GM19463 (cell line): Measurements from ENCODE around the gene POLR3K.
"Not testable (repeated sequence)": the region's sequence is repeated elsewhere in the genome, so short reads cannot be mapped to it uniquely, and the experiment has no call there.

Source experiments
- ATAC-seq: cut with Tn5 transposase; IDR thresholded peaks from one replicate; pipeline ENCODE4 v1.9.1; 2021; ENCODE audit warnings: mild to moderate bottlenecking, moderate library complexity; ENCODE audit not compliant: unreplicated experiment

The POLR3K gene

DNA sequence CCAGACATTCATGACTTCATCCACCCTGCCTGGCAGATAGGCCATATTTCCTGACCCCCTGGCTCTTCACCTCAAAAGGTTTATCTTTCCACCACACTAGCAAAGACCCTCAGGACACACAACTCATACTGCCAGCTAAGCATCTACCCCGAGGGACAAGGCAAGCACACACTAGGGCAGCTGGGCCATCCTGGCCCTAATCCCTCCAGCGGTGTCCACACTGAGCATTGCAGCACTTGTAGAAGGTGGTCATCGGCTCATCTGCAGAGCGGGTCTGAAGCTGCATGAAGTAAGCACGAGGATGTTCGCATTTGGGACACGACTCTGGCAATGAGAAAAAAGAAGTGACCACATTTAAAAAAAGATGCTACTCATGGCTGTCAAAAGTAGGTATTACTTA, 6.2 kb downstream of the POLR3K start:
- ATAC-seq: no peak

DNA sequence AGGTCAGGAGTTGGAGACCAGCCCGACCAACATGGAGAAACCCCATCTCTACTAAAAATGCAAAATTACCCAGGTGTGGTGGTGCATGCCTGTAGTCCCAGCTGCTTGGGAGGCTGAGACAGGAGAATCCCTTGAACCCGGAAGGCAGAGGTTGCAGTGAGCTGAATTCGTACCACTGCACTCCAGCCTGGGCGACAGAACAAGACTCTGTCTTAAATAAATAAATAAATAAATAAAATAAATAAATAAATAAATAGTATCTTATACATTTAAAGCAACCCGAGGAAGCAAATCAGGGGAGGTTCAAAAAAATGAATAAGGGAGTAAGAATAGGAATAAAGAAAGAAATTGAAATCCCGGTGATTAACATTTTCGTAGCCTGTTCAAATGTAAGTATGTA, 6.9 kb downstream of the POLR3K start:
- ATAC-seq: not testable (repeated sequence)

DNA sequence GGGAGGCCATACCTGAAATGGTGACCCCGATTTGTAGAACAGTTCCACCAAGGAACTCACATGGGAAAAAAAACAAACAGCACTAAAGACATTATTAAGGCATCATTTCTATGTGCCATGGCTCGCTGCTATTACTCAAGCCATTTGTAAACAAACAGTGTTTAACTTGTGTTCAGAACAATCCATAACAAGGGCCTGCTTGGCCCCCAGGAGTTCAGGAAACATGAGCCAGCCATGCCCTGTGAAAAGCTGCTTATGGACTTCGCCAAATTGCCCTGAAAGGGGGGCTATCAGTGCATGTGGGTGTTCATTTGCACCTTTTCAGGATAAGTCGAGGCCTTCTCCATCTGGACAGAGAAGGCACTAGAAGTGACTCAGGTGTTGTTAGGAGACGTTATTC, 8.0 kb downstream of the POLR3K start:
- ATAC-seq: no peak

DNA sequence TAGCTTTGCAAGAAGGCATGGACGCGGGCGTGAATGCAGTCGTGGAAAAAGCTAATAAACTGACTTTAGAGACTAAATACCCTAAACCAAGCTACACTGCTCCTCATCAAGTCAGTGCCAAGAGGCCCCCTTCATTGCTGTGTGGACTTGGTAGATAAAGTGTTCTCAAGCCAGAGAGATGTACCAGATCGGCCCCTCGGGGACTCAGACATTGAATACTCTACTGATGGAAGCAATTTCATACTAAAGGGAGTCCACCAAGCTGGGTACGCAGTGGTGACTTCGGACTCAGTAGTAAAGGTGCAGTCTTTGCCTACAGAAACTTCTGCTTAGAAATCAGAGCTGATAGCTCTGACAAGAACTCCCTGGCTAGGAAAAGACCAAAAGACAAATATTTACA, 8.8 kb downstream of the POLR3K start:
- ATAC-seq: no peak

DNA sequence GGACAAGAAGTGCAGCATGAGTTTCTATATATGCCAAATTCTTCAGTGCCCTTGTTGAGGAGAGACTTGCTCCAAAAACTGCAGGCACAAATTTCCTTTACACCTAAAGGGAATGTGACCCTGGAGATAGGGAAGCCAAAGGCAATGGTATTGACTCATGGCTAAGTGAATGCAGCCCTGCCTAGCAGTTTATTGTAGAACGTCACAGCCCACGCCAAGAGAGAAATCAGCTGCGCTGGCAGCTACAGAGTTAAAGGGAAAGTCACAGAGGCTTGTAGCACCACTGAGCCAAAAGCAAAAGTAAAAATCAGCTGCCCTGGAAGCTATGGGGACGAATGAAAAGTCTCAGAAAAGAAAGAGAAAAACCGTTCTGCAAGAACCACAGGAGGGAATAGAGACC, 10.1 kb downstream of the POLR3K start:
- no peak for ATAC-seq

DNA sequence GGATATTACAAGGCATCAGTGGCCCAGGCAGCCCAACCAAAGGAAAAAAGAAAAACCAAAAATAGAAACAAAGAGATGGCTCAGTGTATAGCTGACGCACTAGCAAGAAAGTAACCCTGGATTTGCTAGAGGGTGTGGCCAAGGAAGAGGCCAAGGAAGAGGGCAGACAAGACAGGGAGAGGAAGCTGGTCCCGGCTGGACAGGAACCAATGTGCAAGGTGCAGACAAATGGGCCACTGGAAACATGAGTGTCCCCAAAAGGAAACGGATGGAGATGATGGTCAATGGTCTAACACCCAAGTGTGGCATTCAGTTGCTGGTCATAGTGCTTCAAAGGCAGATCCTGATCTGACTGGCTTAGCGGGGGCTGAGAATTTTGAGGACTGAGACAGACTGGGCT, 10.7 kb downstream of the POLR3K start:
- no peak for ATAC-seq

DNA sequence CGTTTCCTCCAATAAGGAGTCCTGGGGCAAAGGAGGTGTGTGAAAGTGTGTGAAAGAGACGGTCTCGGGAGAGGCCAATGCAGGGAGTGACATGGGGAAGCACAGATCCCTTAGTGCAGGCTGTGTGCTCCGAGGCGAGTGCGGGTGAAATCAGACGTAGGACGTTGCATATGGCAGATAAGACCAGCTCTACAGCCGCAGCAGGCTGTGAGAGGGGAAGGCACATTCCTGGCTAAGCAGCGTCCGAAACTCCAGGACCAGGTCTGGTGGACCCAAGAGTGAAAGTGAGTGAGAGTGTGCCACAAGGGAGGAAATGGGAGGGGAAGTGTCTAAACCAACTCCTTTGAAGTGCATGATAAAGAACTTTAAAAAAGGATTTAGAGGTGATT, 11.3 kb downstream of the POLR3K start:
- no peak for ATAC-seq

DNA sequence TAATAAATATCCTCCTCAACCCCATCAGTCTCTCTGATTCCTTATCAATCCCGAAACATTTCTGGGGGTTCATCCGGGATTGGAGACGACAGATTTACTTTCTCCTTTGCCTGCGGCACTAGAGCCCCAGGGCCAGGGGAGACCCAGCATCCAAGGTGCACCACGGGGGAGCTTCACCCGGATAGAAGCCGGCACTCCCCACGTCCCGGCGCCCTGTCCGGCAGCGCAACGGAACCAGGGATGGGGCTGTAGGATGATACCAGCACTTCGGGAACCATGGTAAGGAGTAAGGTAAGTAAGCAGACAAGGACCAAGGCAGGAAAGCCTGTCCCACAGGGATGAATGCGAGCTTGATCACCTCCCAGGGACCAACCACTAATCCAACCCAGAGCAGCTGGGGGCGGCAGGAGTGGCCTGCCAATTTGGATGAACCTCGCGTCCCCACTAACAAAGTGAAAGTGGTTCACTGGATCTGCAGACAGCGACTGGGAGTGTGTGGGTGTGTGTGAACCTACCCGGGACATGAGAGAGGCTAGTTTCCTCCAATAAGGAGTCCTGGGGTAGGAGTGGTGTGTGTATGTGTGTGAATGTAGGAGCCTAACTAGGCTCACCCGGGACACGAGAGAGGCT, 11.9 kb downstream of the POLR3K start:
- ATAC-seq: no peak

DNA sequence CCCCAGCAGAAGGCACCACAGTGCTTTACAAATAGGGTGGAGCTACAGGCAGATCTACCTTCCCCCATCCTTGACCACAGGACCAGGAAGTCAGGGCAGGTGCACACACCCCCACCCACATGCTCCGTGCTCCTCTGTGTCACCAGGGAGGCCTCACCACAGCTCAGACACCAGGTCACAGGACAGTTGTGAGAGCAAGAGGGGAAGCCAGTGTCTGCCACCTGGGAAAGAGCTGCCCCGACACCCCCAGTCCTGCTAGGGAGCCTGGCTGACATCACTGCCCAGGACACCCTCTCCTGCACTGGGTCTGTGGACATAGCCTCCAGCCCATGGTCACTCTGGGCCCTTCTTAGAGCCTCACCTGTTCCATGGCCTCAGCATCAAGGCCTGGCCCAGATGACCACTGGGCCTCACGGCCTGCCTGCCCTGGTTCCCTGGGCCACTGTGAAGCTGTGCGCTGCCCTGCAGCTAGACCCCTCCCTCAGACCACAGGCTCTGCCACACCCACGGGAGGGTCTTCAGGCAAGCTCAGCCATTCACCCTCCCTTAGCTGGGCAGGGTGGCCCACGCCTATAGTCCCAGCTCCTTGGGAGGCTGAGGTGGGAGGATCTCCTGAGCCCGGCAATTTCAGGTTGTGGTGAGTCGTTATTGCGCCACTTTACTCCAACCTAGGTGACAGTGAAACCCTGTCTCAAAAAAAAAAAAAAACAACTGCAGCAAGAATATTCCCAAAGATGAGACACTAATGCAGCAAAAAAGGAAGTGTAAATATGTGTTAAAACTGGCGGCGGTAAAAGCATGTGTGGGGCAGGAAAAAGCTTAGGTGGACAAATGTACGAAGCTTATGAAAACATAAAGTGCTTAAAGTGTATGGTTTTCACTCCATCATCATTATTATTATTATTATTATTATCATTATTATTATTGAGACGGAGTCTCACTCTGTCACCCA, 14.2 kb downstream of the POLR3K start:
- peak; percentile 82 for ATAC-seq

DNA sequence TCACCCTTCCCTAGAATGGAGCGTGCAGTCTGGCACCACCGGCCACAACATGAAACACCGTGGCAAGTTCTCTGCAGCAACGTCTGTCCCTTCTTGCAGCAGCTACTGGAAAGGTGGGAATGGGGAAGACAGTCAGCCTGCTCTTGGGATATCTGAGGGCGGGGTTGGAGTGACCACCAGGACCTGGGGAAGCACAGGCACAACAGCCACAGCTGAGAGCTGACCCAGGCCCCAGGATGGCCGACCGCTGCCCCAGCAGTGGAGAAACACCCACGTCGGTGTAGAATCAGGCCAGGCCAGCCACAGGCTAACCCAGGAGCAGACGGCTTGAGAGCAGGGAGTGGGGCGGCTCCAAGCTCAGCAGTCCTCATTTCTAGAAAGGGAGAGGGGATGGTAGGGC, 15.2 kb downstream of the POLR3K start:
- ATAC-seq: not testable (repeated sequence)

DNA sequence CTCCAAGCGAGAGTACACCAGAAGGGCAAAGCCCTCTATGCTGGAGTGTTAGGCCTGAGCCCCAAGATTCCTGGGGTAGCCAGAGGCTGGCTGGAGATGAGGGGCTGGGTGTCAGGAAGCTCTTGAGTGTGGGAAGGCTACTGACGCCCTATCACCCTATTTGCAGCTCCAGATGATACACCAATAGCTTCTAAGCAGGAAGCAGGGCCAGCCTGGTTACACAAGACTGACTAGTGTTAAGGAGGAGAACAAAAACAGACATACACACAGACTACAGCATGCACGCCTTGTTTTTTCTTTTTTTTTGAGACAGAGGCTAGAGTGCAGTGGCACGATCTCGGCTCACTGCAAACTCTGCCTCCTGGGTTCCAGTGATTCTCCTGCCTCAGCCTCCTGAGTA, 15.9 kb downstream of the POLR3K start:
- no peak for ATAC-seq

DNA sequence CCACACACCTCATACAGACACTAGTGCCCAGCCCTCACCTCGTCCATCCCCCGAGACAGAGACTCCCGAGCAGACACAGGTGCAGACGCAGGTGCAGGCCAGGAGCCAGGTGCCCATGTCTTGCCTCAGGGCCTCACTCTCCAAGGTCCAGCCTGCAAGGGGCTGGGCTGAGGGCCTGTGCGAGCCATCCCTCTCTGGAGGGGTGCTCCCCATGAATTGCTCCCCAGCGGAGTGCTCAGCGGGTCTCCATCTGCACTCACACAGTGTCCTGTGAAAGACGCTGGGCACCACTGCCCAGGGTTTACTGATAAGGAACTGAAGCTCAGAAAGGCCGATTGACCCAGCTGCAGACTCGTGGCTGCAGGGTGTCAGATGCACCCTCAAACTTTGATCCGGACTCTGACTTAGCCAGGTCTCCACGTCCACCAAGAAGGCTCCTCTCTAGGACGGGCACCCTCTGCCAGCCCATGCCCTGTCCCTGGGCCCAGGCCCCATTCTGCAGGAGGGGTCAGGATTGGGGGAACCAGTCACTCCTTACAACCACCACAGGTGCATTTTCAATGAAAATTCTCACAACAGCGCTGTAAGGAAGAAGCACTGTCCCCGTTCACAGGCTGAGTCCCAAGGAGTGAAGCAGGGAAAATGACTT, 16.9 kb downstream of the POLR3K start:
- ATAC-seq: no peak

DNA sequence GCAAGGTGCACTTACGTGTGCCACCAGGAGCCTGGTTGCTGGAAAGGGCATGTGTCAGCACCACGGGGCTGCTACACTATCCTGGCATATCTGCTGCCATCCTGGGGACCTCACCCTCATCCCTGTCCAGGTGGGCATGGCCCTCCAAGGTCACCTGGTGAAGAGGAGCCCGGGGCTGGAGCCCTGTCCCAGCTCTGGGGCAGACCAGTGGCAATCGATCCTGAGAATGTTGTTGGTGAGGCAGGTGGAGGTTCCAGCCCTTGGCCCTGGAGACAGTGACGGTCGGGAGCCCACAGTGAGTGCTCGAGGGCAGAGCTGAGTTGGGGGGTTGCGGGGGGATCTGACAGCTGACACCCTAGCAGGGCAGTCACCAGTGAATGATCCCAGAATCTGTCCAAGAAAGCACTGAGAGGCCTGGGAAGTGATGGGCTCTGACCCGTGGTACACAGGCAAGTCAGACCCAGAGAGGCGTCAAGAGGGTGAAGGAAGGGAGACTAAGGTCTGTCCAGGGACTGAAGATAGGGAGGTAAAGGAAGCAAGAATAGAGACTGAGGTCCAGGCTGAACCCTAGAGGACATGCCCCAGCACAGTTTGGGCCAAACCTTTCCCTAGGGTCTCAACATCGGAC, 17.6 kb downstream of the POLR3K start:
- no peak for ATAC-seq

DNA sequence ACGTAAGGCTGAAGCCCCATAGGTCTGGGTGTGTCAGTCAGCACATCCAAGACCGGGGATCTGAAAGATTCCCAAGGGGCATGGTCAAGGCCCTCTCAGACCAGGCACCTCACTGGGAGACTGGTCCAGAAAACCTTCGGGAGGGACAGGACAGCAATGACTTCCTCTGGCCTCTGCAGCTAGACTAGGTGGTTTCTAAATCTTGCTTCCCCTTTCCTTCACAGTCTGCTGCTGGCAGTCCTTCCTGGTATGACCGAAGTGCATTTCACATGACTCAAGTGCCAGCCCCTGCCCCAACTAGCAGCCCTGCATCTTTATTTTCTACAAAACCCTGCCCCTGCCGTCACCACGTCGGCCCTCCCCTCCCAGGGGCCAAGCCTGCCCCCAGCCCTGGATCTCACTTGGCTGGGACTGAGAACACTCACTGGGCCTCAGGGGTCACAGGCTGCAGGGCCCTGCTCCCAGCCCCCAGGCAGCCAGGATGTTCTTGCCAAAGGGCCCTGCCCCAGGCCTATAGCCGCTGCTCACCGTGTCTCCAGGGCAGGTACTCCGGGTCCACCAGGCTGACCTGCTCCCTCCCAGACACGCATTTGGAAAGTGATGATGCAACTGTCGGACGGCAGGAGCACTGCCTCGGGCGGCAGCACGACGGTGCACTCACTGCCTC, 18.3 kb downstream of the POLR3K start:
- ATAC-seq: no peak

DNA sequence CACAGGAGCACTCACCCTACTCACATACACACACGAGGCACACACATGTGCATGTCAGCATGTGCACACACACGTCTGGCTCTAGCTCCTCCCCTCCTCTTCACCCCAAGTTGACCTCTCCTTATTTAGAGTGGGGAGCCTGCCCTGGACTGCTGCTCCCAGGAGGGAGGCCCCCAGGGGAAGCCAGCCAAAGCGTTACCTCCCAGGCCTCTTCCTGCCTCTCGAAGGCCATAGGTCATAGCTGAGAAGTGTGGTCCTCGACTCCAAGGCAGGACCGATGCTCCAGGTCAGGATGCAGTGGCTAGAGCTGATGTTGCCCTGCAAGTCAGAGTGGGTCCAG, 18.8 kb downstream of the POLR3K start:
- ATAC-seq: no peak

DNA sequence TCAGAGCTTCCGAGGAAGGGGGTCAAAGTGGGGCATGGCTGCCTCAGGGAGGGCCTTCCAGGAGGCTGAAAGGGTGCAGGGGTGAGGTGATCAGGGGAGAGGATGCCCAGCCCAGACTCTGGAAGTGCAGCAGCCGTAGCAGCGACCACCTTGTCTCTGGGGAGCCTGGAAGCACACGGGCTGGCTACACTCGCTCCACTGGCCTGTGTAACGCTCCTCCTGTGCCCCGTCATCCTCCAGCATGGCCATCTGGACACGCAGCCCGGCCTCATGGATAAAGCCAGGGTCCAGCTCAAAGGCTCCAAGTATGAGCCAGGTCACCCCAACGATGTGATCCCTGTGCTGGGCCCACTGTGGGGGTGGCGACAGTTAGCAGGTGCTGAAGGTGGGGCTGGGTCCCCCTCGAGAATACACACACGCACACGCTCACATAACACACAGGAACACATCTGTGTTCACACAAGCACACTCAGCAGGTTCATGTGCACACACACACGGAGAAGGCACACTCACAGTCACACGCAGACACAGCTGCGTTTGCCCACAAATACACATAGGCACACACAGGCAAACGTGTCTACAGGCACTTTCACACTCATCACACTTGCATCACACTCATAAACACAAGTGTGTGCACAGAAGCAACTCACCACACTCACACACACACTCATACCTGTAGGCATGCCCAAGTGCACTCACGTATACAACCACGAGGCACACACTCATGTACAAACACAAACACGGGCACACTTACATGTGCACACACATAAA, 19.3 kb downstream of the POLR3K start:
- no peak for ATAC-seq

DNA sequence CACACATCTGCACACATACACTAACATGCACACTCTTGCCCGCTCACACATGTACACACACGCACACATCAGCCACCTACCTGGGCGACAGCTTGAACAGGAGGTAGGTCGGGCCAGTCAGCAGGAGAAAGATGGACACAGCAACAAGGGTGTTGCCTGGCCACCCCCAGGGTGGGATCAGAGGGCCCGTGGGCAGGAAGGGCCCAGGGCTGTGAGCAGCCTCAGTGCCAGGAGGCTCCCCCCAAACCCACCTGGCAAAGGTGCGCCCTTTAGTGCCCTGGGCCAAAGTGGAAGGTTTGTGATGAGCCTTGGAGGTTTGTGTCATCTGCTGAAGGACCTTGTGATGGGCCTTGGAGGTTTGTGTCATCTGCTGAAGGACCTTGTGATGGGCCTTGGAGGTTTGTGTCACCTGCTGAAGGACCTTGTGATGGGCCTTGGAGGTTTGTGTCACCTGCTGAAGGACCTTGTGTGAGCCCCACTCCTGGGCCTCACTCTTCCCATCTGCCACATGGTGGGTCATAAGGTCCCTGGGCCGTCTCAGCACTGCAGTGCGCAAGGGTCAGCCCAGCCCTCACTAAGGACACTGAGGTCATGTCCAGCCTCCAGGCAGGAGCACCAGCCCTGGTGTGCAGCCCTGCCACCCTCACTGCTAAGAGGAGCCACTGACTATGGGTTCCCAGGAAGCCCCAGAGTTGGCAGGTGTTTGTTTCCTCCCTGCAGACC, 20.1 kb downstream of the POLR3K start:
- ATAC-seq: not testable (repeated sequence)

DNA sequence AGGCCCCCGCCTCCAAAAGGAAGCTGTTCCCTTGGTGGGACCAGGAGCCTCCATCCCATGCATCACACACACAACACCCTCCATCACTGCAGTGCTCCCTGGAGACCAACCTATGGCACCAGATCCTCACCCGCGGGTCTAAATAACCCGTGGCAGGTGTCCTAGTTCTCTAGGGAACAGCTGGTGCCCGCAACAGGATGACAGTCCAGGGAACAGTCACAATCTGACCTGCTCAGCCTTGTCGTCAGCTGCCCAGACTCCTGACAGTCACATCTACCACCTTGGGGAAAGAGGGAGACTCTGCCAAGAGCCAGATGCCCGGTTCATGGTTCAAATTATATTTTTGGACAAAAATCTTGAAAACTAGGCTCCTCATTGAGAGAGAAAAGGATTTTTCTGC, 22.8 kb downstream of the POLR3K start:
- not testable (repeated sequence) for ATAC-seq

DNA sequence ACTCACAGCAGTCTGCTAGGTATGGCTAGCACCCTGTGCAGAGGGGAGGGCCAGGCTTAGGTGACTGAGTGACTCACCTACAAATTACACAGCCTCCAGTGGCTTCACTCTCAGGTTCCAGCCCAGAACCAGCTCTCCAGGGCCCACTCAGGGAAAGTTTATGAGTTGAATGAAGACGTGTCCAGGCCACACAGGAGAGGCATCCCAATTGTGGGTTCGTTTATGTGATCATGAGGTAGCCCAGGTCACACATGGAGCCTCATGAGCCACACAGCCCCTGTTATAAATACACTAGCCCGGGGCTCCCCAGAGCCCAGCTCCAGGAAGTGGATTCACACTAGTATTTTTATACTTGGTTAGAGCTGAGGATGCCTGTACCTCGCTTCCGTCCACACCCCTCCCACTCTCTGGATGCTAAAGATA, 27.5 kb downstream of the POLR3K start:
- ATAC-seq: not testable (repeated sequence)

DNA sequence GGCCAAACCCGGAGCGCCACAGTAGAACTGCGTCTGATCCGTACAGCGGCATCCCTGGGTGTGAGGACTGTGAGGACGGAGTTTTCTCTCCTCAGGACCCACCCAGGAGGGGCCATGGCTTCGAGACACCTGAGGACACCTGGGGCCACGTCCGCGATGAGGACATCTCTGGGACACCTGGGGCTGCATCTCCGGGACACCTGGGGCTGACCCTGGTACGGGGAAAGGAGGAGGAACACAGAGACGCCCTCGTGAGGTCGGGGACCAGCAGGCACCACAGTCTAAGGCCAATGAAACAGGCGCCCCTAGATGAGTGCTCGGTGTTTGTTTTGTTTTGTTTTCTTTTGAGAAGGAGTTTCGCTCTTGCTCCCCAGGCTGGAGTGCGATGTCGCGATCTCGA, 29.3 kb downstream of the POLR3K start:
- not testable (repeated sequence) for ATAC-seq
